GM18951 (cell line): ENCODE measurements around the gene GDI1.
A peak's percentile ranks its signal among the peaks of the same experiment; 100 is the strongest.

Source experiments
- POLR2A ChIP-seq: IDR thresholded peaks from 4 replicates; pipeline ENCODE4 v1.6.1; 2011; ENCODE audit warnings: mild to moderate bottlenecking; ENCODE audit not compliant: insufficient read length, insufficient read depth; ENCODE audit errors: extremely low read depth
- in situ Hi-C: fragments of 300-500 bp; cut with MboI; formaldehyde crosslinking; loops from one replicate; pipeline ENCODE4 v1.12.0; 2022; ENCODE audit warnings: low sequenced_read_pairs, mixed read lengths, inconsistent platforms; ENCODE audit not compliant: unreplicated experiment

The GDI1 gene

DNA sequence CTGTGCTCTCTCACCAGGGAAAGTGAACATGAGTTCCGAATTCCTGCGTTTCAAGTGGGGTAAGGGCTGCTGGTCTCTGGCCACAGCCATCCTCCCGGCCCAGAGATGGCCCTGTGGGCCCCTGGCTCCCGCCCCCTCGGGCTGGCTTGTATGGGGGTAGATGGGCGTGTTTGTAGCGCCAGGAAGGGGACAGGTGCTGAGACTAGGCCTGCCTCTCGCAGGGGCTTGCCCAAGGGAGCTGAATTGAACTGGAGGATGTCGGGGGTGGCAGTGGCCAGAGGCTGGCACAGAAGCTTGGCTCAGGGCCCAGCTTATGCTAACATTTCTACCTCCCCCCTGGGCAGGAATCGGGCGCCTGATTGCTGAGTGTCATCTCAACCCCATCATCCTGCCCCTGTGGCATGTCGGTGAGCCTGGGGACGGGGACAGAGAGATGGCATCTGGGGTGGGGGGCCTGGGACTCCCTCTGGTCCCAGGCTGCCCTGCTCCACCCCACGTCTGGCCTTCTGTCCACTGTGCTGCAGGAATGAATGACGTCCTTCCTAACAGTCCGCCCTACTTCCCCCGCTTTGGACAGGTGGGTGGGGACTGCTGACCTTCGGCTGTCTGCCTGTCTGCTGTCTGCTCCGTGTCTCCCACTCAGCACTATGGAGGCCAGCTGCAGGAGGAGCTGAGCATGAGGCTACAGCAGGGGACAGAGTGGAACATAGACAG, 17.1 kb upstream of the GDI1 start:
- no peak for TF ChIP-seq POLR2A
- in situ Hi-C loops = no loop called here

DNA sequence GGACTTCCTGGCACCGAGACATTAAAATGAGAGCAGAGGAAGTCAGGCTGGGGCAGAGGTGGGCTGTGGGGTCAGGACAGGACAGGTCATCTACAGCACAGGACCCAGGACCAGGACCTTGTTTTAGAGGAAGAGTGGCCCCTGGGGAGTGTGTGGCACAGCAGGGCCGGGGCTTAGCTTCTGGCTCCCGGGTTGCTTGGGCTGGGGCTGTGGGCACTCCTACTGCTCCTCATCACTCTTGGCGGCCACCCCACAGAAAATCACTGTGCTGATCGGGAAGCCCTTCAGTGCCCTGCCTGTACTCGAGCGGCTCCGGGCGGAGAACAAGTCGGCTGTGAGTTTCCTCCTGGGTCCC, 16.6 kb upstream of the GDI1 start:
- TF ChIP-seq POLR2A = no peak
- in situ Hi-C loops = no loop called here

DNA sequence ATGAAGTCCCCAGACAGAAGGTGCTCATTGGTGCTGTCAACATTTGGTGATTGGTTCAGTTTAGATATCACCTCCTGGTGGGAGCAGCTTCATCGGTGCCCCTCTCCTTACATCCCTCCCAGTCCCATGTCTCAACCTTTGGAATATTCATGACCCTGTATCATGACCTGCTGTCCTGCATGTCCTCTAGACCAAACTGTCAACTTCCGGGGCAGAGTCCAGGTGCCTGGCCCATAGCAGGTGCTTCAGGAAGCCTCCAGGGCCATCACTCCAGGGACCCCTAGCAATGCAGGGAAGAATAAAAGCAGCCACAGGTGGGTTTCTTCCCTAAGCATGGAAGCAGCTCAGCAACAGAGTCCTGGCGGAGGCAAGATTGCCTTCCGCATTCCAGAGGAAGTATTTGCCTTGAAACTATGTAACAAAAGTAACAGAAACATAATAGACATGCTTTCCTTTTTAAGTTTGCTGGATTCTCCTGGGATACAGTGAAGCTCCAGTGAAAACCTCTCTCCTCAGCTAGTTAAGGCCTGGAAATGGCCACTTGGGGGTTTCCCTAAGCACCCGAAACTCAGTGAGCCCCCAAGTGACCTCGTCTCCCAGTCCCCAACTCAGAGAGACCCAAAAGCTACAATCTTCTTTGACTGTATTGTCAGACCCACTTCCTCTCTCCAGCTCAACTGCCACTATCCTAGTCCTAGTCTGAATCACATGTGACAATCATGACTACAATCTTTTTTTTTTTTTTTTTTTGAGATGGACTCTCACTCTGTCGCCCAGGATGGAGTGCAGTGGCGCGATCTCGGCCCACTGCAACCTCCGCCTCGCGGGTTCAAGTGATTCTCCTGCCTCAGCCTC, 9.8 kb upstream of the GDI1 start:
- no peak for TF ChIP-seq POLR2A
- in situ Hi-C loops = no loop called here

DNA sequence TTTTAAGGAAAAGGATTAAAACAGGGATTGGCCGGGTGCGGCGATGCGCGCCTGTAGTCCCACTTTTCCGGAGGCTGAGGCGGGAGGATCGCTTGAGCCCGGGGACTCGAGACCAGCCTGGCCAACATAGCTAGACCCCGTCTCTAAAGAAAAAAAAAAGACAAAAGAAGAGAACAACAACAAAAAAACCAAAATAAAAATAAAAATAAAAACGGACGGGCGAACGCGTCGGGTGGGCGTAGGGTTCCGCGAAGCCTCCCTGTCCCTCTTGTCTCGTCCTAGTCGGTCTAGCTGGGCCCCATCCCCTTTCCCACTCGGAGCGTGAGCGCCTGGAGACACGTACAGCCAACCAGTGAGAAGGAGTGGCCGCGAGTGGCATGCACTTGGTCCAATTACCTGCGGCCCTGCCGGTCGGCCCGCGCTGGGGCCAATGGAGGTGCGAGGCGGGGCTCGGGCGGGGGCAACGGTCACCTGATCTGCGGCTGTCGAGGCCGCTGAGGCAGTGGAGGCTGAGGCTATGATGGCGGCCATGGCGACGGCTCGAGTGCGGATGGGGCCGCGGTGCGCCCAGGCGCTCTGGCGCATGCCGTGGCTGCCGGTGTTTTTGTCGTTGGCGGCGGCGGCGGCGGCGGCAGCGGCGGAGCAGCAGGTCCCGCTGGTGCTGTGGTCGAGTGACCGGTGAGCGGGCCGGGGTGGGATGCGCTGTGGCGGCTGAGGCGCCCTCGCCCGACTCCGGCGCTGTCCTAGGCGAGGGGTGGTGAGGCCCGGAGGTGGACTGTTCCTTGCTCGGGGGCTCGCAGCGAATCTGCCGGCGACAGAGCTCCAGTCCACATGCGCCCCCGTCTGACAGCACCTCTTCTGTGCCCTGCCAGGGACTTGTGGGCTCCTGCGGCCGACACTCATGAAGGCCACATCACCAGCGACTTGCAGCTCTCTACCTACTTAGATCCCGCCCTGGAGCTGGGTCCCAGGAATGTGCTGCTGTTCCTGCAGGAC, 8.5 kb upstream of the GDI1 start, which contains the start of gene ATP6AP1:
Gene ATP6AP1 (plus strand): TSS at position 502 of the 996 bp plus-strand sequence. CDS start 16 bp downstream, at position 518.
- peak; percentile 68 for TF ChIP-seq POLR2A
- in situ Hi-C loops = no loop called here

DNA sequence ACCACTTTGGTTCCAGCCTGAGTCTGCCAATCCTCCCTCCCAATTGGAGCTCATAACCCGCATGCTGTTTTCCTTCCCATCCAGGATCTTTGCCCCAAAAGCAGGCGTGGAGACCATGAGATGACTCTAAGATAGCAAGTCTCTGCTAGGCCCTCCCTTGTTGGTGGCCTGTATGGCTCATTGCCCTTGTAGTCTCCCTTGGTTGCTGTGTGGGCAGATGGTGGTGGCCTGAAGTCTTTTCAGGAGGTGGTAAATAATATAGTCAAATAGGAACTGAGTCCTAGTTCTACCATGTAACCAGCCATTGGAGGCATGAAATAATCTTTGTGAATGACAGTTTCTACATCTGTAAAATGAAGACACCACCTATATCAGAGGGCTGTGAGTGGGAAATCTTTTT, 7.2 kb upstream of the GDI1 start:
- TF ChIP-seq POLR2A = no peak
- in situ Hi-C loops = no loop called here

DNA sequence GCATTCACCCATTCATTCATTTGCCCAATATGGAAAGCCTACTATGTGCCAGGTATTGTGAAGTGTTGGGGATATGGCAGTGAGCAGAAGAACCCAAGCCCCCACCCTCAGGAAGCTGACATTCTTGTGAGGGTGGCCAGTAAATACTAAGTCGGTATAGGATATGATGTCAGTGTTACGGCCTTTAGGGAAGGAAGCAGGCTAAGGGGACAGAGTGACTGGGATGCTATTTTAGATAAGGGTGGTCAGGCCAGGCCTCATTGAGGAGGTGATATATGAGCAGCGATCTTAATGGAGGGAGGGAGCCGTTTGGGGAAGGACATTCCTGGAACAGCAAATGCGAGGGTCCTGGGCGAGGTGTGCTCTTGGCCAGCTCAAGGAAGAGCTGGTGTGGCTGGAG, 6.5 kb upstream of the GDI1 start:
- in situ Hi-C loops = no loop called here
- TF ChIP-seq POLR2A = no peak

DNA sequence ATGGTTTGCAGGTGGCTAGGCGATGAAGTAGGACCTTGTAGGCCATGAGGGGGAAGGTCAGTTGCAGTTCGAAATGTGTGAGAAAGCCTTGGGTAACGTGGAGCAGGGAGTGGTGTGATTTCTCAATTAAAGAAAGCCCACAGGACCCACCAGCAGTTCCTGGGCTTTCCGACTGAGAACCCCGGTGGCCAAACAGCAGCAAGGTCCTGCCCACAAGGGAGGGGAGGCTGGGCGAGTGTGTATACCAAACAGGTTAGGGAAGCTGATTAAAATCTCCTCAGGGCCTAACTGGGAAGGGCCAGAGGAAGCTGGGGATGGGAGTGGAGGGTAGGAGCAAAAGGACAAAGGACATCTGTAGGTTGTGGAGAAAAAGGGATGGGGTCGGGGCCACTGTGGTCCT, 6.0 kb upstream of the GDI1 start:
- TF ChIP-seq POLR2A = no peak
- in situ Hi-C loops = no loop called here

DNA sequence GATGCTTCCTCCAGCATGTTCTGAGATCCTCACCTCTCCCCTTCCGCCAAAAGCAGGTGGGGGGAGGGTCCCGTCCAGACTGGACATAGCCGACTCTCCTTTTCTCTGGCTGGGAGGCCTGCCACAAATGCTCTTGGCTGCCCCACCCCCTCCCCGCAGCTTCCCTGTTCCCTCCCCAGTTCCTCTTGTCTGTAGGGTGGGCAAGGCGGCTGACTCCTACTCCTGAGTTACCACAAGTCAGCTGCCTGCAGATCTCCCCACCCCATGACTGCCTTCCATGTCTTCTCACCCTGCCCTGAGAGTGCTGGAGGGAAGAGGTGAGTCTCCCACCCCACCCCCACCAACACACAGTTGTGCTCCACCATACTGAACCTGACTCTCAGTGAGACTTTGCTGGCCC, 5.6 kb upstream of the GDI1 start:
- TF ChIP-seq POLR2A = no peak
- in situ Hi-C loops = no loop called here

DNA sequence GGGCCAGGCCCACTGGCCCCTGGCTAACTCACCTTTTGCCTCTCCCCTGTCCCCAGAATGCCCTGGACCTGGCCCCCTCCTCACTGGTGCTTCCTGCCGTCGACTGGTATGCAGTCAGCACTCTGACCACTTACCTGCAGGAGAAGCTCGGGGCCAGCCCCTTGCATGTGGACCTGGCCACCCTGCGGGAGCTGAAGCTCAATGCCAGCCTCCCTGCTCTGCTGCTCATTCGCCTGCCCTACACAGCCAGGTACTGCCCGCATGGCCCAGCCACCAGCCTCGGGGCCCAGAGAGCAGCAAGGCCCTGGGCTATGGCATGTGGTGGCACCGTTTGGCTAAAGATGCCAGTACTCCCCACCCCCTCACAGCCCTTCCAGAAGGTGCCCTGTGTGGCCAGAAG, 4.7 kb upstream of the GDI1 start:
- no peak for TF ChIP-seq POLR2A

DNA sequence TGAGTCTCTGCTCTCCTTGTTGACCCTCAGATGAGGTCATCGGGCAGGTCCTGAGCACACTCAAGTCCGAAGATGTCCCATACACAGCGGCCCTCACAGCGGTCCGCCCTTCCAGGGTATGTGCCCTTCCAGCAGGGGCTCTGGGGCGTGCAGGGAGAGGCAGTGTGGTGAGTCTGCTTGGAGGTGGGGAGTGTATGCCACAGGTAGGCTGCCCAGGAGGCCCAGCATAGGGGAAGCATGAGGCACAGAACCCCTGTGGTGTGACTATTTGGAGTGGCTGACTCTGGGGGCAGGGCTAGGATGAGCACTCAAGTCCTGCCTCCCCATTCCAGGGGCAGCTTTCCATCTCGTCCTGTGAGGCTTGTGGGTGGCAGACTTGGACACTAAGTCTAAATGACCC, 3.3 kb upstream of the GDI1 start:
- in situ Hi-C loops = no loop called here

More for the DNA sequence above, 4.7 kb upstream of the GDI1 start:
- in situ Hi-C loops = no loop called here

DNA sequence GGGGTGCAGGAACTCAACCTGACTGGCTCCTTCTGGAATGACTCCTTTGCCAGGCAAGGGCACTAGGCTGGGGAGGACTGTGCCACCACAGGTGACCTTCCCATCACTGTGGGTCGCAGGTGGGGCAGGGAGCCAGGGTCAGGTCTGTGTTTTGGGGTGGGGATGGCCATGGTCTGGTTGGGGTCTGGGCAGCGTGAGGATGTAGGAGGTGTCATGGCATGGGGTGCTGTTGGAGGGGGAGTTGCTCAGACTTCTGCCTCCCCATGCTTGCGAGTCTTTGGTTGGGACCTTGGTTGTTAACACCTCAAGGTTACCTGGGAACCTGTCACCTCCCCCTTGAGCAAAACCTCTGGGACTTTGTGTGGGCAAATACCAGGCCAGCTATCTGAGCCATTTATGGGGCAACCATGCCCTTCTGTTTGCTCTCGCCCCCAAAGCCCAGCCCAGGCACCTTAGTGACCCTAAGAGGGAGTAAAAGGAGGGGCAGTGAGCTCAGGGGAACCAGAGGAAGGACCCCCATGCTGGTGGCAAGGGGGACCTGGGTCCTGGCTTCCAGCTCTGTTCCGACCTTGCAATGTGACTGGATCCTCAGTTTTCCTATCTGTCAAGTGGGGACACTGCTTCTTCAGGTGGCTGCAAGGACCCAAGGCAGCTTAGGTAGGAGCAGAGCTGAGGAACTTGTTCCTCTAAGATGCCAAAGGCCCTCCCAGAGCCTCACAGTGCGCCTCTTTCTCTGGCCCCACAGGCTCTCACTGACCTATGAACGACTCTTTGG, 2.4 kb upstream of the GDI1 start:
- TF ChIP-seq POLR2A = no peak
- in situ Hi-C loops = no loop called here

More for the DNA sequence above, 3.3 kb upstream of the GDI1 start:
- TF ChIP-seq POLR2A = no peak

DNA sequence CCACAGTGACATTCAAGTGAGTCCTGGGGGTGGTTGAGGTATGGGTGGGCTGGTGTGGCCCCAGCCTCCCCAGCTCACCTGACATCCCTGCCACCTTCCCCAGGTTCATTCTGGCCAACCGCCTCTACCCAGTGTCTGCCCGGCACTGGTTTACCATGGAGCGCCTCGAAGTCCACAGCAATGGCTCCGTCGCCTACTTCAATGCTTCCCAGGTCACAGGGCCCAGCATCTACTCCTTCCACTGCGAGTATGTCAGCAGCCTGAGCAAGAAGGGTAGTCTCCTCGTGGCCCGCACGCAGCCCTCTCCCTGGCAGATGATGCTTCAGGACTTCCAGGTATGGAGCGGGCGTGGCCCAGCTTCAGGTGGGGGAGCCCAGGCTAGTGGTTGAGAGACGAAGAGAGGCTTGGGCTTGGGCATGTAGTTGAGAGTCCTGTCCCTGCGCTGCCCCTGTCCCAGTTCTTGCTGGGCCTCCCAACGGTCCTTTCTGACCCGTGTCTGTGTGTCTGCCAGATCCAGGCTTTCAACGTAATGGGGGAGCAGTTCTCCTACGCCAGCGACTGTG, 1.7 kb upstream of the GDI1 start:
- no peak for TF ChIP-seq POLR2A
- in situ Hi-C loops = no loop called here
